GM19455 (cell line): ENCODE results near the gene HYDIN.
"Not testable (repeated sequence)": the region's sequence is repeated elsewhere in the genome, so short reads cannot be mapped to it uniquely, and the experiment has no call there.

Experiments used
- ATAC-seq: cut with Tn5 transposase; IDR thresholded peaks from one replicate; pipeline ENCODE4 v1.9.1; 2021; ENCODE audit not compliant: unreplicated experiment

Gene HYDIN

DNA sequence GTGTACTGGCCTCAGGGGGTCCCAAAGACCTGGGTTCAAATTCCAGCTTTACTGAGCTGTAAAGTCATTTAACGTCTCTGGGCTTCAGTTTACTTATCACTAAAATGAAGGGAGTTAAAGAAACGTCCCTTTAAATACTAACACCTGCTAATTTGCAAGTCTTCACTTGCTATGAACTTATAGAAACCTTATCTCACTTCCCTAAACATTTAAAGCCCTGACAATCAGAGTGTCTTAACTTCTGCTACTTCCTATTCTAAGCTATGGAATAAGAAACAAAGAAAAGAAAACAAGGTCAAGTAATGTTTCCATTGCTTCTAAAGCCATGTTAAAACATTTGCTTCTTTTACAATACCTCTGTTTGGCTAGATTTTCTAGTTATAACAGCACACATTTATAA is 87.3 kb downstream of the HYDIN start:
- ATAC-seq: not testable (repeated sequence)

DNA sequence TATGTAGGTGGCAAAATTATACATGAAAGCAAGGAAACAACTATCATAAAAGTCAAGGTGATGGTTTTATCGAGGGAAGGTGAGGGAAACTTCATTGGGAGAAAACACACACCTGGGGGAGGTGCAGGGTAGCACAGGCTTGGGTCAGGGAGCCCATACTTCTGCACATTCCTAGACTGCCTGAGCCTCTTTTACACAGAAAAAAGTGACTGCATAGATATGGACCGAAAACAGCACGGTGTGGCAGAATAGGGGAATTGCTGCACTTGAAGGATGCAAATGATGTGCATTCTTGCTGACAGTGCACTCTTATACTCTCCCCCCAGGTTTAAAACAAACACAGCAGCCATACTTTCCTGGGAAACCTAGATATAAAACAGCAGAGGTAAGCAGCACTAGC is 120.0 kb downstream of the HYDIN start:
- ATAC-seq: not testable (repeated sequence)

DNA sequence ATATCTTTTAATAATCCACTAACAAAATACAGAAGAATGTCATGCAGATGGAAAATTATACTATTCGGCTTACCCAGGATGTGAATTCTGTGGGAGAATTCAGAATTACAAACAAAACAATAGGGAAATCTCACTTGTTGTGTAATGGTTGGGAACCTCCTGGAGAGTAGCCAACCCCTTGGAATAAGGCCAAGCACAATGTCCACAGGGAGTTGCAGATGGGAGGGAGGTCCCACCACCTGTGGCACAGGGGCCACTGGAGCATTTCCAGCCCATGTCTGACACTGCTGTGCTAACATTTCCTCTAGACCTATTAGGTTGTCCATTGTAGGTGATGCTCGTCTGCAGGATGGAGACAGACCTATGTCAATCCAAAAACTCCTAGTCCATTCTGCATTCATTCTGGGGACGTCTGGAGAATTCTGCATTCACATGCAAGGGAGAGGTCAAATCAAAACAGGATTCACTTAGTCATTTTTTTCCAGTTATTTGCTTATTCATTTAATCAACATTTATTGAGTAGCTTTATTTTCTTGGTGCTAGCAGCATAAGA is 120.8 kb downstream of the HYDIN start:
- not testable (repeated sequence) for ATAC-seq

DNA sequence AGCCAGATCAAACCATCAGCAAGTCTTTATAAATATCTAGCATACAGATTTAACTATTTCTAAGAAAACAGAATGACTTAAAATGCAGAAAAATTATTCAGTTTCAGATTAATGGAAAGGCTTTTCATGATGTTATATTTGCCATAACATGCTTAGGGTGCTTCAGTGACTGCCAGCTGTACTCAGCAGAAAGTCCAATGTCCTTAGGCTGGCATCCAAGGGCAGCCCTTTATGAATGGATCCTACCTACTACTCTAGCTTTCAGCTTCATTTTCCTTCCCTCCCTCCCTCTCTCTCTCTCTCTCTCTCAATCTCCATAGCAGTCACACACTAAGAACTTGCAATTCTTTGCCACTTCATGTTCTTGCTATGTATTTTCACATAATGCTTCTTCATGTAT is 124.6 kb downstream of the HYDIN start:
- not testable (repeated sequence) for ATAC-seq

DNA sequence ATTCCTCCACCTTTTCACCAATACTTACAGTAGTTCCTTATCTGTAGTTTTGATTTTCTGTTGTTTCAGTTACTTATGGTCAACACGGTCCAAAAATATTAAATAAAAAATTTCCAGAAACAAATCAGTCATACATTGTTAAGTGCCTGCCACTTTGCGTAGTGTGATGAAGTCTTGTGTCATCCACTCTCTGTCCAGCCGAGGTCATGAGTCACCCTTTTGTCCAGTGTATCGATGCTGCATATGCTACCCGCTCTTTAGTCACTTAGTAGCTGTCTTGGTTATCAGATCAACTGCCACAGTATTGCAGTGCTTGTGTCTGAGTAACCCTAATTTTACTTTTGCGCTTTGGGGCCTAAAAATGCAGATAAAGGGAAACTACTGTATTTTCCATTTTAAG is 146.9 kb downstream of the HYDIN start:
- not testable (repeated sequence) for ATAC-seq

DNA sequence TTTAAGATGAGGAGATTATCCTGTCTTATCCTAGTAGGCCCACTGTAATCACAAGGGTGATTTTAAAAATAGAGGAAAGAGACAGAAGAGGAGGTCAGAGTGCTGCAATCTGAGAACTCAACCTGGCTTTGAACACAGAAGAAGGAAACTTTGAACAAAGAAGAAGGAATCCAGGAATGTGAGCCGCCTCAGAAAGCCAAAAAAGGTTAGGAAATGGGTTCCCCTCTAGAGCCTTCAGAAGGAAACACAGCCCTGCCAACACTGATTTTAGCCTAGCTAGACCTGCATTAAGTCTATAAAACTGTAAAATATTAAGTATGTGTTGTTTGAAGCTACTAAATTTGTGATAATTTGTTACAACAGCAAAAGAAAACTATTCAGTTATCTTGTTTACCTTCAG is 149.7 kb downstream of the HYDIN start:
- not testable (repeated sequence) for ATAC-seq

DNA sequence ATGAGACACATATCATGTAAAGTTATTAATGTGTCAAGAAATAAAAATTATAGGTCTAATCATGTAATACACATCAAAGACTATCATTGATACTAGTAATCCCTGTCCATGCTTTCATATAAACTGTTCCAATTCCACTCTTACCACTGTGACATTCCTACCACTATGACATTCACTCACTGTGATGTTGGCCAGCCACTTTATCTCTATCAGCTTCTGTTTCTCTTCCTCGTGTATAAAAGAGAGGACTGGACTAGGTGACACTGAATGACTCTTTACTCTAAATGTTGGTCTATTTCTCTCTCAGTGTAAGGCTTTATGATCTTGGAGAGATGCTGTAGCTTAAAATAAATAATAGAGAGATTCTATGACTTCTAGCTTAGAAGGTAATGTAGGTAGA is 150.3 kb downstream of the HYDIN start:
- not testable (repeated sequence) for ATAC-seq

DNA sequence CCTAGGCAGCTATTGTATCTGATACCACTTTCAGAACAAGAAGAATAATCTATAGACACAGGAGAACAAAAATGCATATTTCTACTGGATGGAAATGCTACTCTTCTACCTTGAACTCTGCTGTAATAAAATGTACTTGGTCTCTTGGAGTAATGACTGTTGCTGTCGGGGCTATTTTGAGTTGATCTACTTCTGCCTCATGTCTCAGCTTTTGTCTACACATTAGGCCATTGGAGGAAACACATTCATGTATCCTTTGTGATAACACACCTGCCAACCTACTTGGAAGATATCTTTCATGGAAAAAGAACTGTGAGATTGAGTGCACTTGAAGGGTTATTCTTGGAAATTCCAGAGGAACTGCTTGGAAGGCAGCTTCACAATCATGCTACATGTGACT is 159.9 kb downstream of the HYDIN start:
- not testable (repeated sequence) for ATAC-seq

DNA sequence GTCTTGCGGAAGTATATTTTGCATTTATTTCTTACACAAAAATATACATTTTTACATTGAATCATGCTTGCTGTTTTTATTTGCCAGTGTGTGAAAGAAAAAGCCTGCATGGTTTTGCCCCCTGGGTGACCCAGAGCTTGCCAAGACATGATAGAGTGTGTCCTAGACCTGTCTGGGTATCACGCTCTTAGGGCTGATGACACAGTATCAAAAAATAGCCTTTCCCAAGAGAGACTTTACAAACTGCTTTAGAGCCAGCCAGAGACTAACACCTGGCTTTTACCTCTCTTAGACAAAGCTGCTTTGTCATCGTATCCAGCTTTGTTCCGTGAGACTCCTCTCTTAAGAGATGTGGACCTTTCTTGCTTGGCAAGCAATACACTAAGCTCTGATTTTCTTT is 160.7 kb downstream of the HYDIN start:
- not testable (repeated sequence) for ATAC-seq

DNA sequence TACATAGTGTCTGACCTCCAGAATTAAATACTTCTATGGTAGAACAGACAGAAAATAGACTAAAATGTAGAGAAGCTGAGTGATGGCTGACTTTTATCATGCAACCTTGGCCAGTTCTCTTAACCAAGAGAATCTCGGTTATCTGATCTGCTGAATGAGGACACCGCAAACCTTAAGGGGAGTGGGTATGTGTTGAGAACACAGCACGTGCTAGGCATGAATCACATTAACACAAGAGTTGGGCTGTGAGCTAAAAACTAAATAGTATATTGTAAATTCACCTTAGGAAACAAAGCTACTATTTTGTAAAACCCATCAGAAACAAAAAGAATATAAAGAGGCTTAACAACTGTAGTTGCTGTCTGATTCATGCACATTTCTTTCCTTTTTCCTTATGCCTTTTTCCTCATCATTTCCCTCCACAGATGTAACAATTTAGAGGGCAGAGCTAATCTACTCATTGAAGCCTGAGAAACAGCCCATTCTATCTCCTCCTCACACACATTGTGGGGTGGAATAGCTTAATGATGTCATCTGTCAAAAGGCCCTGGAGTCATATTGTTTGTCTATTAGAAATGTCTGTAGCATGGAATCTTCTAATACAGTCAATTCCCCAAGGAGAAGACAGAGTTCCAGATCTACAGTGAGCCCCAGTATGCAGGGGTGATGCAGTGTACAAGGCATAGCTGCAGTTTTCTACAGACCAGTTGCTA is 176.5 kb downstream of the HYDIN start:
- not testable (repeated sequence) for ATAC-seq

DNA sequence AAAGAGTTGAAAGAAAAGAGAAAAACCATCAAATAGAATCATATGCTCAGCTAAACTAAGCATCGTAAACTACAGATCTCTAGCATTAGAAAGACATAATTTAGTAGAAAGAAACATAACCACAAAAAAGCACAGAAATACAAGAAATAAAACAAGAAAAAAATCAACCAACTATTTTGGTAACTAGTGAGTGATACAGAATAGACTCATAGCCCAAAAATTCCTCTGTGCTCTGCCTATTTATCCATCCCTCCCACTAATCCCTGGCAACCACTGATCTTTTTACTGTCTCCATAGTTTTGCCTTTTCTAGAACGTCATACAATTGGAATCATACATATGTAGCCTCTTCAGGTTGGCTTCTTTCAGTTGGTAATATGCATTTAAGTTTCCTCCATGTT is 180.2 kb downstream of the HYDIN start:
- not testable (repeated sequence) for ATAC-seq

DNA sequence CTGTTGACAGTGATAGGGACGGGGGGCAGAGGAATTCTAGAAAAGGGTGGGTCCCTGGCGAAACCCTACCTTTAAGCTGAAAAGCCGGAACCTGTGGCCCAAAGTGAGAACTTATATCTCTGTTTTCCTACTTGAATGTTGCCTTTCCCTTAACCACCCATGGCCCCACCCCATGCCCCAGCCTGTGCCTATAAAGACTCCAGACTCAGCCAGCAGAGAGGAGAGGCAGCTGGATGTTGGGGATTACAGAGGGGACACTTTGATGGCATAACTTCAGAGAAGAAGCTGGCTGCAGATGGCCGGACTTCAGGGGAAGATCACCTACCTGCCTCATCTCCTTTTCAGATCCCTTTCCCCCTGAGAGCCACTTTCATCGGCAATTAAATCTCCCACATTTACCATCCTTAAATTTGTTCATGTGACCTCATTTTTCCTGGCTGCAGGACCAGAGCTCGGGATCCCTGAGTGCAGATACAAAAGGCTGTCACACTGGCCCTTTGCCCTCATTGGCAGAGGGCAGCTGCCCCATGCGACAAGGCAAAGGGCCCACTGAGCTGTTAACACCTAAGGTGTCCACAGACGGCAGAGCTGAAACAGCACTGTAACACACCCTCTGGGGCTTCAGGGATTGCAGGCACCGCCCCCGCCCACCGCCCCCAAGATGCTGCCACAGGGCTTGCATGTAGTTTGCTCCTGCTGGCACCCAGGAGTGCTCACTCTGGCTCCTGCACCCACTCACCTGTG is 191.0 kb downstream of the HYDIN start:
- not testable (repeated sequence) for ATAC-seq

DNA sequence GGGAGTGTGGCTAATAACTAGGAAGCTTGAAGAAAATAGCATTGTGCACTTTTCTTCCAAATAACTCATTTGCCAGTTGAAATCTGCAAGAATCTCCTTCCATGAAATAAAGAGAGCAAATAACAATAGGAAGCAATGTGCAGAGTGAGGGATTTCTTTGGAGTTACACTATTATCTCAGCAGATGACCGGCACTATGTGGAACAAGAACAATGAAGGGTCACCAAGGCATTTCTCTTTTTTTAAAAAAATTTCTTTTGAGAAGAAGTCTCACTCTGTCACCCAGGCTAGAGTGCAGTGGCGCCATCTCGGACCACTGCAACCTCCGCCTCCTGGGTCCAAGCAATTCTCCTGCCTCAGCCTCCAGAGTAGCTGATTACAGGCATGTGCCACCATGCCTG is 192.1 kb downstream of the HYDIN start:
- ATAC-seq: not testable (repeated sequence)

DNA sequence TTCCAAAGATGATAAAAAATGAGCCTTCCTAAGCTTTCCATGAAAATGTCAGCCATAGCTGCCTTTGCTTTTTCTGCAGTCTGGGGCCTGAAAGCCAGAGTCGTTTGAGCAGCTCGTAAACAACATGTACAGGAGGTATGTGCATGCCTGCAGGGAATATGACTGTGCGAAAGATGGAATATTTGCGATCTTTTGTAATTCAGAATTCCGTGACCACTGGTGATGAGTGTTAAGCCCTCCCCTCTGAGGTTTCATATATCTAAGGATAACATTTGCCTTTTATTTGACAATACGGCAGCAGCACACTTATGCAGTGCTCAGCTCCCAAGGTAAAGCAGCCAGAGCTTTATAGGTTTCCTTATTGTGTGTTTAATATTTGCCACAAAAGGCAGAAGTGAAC is 192.5 kb downstream of the HYDIN start:
- not testable (repeated sequence) for ATAC-seq

DNA sequence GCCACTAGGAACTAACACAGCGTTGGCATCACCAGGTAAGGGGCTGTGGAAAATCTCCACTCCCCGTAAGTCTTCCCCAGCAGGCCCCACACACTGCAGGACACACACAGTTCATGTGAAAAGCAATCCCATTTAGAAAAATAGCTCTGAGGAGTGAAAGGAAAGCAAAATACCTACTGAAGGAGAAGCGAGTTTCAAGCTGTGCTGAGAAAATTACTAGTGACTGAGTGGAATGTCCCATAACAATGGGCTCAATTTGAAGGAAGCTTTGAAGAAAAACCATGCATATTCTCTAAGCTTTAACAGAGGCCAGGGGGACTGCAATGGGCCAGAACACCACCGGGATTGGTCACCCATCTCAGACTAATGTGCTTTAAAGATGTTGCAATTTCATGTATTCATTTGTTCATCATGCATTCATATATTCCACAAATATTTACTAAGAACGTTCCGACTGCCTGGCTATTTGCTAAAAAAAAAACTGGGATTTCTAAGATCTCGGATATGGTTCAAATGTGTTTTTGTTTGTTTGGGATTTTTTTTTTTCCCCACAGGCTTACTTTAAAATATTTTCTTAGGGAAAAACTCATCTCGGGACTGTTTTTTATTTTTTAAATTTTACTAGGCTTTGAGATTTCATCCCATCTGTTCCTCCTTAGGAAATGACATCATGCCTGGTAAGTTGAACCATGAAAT is 202.3 kb downstream of the HYDIN start:
- ATAC-seq: not testable (repeated sequence)

DNA sequence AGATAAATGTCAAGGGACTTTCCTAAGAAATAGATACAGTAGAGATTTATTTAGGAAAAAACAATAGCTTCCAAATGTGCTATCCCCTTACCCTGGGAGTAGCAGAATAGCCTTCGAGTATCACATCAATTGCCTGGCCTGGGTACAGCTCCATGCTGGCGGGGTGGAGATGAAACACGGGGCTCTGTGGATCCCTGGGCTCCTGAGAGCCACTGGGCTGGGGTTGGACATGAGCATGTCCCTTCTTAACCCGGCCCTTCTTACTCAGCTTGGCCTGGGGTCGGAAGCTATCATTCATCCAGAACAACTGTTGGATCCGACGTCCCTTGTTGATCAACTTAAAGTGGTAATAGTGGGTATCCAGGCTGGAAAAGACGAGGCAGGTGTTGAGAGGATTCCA is 203.0 kb downstream of the HYDIN start:
- ATAC-seq: not testable (repeated sequence)

DNA sequence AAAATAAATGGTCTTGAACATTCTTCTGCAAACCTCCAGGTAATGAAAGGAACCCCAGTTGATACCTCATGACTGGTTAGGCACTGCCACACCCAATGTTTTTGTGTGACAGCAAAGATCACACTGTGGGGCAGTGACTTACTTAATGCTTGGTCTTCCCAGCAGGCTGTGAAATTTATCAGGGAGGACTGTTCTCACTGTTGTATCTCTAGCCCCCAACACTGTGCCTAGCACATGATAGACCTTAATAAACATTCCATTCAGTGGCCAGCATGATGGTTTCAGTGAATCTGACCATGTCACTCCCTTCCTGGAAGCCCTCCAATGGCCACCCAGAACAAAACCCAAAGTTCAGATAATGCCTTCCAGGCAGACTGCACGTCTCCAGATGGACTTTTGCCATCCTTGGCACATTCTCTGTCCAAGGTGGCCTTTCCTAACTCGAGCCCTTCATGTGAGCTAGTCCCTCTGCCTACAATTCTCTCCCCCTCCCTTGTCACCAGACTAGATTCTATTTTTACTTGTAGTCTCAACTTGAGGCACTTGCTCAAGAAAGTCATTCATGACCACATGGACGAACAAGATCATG is 206.6 kb downstream of the HYDIN start:
- ATAC-seq: not testable (repeated sequence)

DNA sequence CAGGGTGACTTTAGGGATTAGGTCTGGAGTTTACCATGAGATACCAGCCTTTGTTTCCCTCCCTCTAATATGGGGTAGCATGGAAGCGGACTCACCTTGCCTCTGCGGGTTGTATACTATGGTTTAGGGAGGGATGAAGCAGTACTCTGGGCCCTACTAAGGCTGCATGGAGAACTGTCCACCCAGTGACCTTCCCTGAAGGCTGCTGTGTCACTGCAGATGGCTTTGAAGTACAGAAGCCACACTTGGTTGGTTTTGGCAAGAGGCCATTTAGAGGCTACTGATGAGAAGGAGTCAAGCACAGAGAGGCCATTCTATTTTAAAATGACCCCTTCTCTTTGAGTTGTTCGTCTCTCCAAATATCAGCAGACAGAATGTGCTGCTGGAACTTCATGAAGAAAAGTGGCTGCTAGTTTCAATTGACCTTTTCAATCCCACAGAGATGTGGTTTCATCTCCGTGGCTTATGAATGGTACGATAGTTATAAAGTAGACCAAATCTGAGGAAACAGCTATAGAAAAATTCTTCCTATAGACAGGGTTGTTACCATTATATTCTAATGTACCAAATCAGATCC is 208.5 kb downstream of the HYDIN start:
- ATAC-seq: not testable (repeated sequence)

DNA sequence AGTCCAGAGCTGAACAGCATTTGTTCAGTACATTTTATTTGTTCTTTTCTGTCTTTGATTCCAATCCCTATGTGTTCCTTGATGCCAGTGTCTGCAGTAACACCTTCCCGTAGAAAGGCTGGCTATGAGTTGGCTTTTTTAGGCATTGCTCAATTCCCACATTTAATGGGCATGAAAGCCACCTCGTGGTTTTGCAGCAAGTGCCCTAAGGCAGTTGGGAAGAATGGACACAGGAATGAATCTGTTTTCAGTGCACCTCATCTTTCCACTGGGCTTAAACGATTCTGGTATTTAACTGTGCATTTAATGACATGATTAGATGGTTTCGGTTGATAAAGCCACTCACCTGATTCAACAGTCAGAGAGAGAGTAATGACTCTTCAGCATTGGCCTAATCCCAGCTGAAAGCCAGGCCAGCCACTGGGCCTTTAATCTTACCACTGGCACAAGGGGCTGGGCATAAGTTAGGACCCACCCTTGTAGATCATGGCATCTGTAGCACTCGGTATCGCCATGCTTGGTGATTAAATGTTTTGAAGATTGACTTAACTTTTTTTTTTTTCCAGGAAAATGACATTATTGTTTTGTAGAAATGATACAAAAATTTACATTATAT is 211.3 kb downstream of the HYDIN start:
- not testable (repeated sequence) for ATAC-seq

DNA sequence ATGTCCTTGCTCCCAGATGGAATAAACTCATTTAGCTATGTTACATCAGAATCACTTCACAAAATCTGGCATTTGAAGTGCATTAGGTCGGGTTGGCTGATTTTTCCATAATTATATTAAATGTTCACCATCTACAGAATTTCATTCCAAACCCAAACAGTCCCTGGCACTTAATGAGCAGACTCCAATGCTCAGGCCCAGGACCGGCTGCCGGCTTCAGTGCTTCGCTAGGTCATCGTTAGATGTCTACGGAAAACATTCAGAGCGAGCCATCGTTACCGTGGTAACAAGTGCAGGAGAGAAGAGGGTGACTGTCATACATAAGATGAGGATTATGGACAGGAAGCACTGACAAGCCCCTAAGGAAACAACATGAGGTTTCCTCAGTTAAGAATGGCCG is 215.1 kb downstream of the HYDIN start:
- not testable (repeated sequence) for ATAC-seq
